ENCODE data around the gene RNF121.

Gene RNF121

GRCh38 chr11:71935338-71935925 lies 6.6 kb downstream of the RNF121 start:
- DNase-seq (ENCODE audit: low spot score) = no peak

- no peak for DNase-seq (ENCODE audit: low spot score)
Measured at GRCh38 chr11:71936825-71937224, 8.0 kb downstream of the RNF121 start.

GRCh38 chr11:71937826-71938225 lies 9.0 kb downstream of the RNF121 start:
- no peak for DNase-seq (ENCODE audit: low spot score)

GRCh38 chr11:71940561-71941219 lies 11.8 kb downstream of the RNF121 start:
- no peak for DNase-seq (ENCODE audit: low spot score)

- no peak for DNase-seq (ENCODE audit: low spot score)
Measured at GRCh38 chr11:71946144-71946571, 17.3 kb downstream of the RNF121 start.

- DNase-seq (ENCODE audit: low spot score) = no peak
Measured at GRCh38 chr11:71947498-71947897, 18.7 kb downstream of the RNF121 start.

GRCh38 chr11:71948314-71949027 lies 19.6 kb downstream of the RNF121 start:
- DNase-seq (ENCODE audit: low spot score) = no peak

- no peak for DNase-seq (ENCODE audit: low spot score)
Measured at GRCh38 chr11:71949034-71949433, 20.2 kb downstream of the RNF121 start.

GRCh38 chr11:71951741-71952310 lies 23.0 kb downstream of the RNF121 start:
- DNase-seq (ENCODE audit: low spot score) = no peak

GRCh38 chr11:71955898-71956456 lies 27.1 kb downstream of the RNF121 start:
- no peak for DNase-seq (ENCODE audit: low spot score)

- no peak for DNase-seq (ENCODE audit: low spot score)
Measured at GRCh38 chr11:71962428-71963038, 33.7 kb downstream of the RNF121 start.

GRCh38 chr11:71963468-71963867 lies 34.6 kb downstream of the RNF121 start:
- DNase-seq (ENCODE audit: low spot score) = no peak

- DNase-seq (ENCODE audit: low spot score) = no peak
Measured at GRCh38 chr11:71964641-71965040, 35.8 kb downstream of the RNF121 start.

- no peak for DNase-seq (ENCODE audit: low spot score)
Measured at GRCh38 chr11:71971680-71972079, 42.8 kb downstream of the RNF121 start.

GRCh38 chr11:71976551-71976950 lies 47.7 kb downstream of the RNF121 start:
- no peak for DNase-seq (ENCODE audit: low spot score)

GRCh38 chr11:71977090-71977489 lies 48.2 kb downstream of the RNF121 start:
- DNase-seq (ENCODE audit: low spot score) = no peak

- DNase-seq (ENCODE audit: low spot score) = peak; percentile 75
Measured at GRCh38 chr11:71977743-71978418, 49.0 kb downstream of the RNF121 start.

- no peak for DNase-seq (ENCODE audit: low spot score)
Measured at GRCh38 chr11:71979094-71979493, 50.2 kb downstream of the RNF121 start.

GRCh38 chr11:71979602-71980001 lies 50.8 kb downstream of the RNF121 start:
- DNase-seq (ENCODE audit: low spot score) = peak; percentile 20

- no peak for DNase-seq (ENCODE audit: low spot score)
Measured at GRCh38 chr11:71986131-71986530, 57.3 kb downstream of the RNF121 start.

GRCh38 chr11:71987521-71987920 lies 58.7 kb downstream of the RNF121 start:
- no peak for DNase-seq (ENCODE audit: low spot score)

GRCh38 chr11:71988050-71988449 lies 59.2 kb downstream of the RNF121 start:
- DNase-seq (ENCODE audit: low spot score) = no peak
